Measurements from ENCODE around the gene CNGB1.

The CNGB1 gene

DNA sequence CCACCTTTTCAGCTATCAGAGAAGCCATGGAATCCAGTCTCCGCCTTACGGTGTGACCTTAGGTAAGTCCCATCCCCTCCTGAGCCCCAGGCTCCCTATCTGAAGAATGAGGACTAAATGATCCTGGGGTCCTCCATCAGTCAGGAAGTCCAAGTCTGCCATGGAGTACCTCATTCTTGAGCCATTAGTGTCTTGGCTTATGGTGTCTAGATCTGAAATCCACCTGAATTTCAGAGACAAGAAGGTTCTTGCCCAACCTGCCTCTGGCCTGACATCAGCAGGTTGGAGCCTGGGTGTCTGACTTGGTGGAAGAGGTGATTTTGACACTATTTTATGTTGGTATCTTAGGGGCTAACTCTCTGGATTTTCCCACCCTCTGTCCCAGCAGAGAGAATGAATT lies 47.1 kb downstream of the CNGB1 start:
- no peaks in the 10 kb centered on the region for H3K36me3 ChIP-seq (ENCODE audit: insufficient read depth, low read length)
- no peak overlapping the region for H3K4me3 ChIP-seq (ENCODE audit: low read depth in 1 of 2, low read length in 2 of 2)
- H4K20me1 ChIP-seq (ENCODE audit: insufficient read depth, low read length): no peaks in the 10 kb centered on the region
- no peaks in the 10 kb centered on the region for H3K4me1 ChIP-seq (ENCODE audit: insufficient read depth, low read length)
- H3K79me2 ChIP-seq (ENCODE audit: insufficient read depth, low read length): no peaks in the 10 kb centered on the region
- ATAC-seq (ENCODE audit: insufficient read depth, low read depth) (no peak), DNase-seq (no peak)
- H3K9ac ChIP-seq (ENCODE audit: low read depth, low read length): no peak overlapping the region
- TF ChIP-seq, protein P1, sequence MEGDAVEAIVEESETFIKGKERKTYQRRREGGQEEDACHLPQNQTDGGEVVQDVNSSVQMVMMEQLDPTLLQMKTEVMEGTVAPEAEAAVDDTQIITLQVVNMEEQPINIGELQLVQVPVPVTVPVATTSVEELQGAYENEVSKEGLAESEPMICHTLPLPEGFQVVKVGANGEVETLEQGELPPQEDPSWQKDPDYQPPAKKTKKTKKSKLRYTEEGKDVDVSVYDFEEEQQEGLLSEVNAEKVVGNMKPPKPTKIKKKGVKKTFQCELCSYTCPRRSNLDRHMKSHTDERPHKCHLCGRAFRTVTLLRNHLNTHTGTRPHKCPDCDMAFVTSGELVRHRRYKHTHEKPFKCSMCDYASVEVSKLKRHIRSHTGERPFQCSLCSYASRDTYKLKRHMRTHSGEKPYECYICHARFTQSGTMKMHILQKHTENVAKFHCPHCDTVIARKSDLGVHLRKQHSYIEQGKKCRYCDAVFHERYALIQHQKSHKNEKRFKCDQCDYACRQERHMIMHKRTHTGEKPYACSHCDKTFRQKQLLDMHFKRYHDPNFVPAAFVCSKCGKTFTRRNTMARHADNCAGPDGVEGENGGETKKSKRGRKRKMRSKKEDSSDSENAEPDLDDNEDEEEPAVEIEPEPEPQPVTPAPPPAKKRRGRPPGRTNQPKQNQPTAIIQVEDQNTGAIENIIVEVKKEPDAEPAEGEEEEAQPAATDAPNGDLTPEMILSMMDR (IDR thresholded peaks at IDR 0.05; ENCODE audit: borderline replicate concordance, extremely low read depth, low read length, poor library complexity, severe bottlenecking): no peak
- TF ChIP-seq EZH2 (IDR thresholded peaks at IDR 0.05; ENCODE audit: borderline replicate concordance, low read depth, low read length, severe bottlenecking): no peak
- no peak overlapping the region for H2AFZ ChIP-seq (ENCODE audit: low read depth, low read length)
- H3K27me3 ChIP-seq (ENCODE audit: insufficient read depth, low read length, poor library complexity): no peaks in the 10 kb centered on the region
- H3K27ac ChIP-seq (ENCODE audit: low read length): no peak overlapping the region
- H3K4me2 ChIP-seq (ENCODE audit: insufficient read depth, low read length): no peak overlapping the region
- H3K9me3 ChIP-seq (ENCODE audit: insufficient read depth, low read length, severe bottlenecking): no peaks in the 10 kb centered on the region

DNA sequence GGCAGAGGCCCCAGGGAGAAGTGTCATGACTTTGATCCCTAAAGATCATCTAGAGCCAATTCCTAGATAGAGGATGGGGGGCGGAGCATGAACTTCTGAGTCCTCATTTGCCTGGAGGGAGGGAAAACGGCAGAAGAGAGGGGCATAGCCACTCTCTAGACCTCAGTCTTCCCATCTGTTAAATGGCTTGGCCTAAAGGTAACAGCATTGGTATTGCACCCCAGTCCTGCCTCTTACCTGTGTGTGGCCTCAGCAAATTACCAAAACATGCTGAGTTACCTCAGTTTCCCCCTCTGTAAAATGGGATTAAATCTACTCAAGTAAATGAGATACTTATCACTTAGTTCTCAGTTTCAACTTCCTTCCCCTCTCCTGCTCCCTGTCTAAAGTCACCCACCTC lies 47.5 kb downstream of the CNGB1 start:
- DNase-seq (no peak), ATAC-seq (ENCODE audit: insufficient read depth, low read depth) (no peak)
- H3K36me3 ChIP-seq (ENCODE audit: insufficient read depth, low read length): no peaks in the 10 kb centered on the region
- H2AFZ ChIP-seq (ENCODE audit: low read depth, low read length): no peak overlapping the region
- no peak for TF ChIP-seq EZH2 (IDR thresholded peaks at IDR 0.05; ENCODE audit: borderline replicate concordance, low read depth, low read length, severe bottlenecking)
- TF ChIP-seq, protein P1 (IDR thresholded peaks at IDR 0.05; ENCODE audit: borderline replicate concordance, extremely low read depth, low read length, poor library complexity, severe bottlenecking): no peak
- no peak overlapping the region for H3K9ac ChIP-seq (ENCODE audit: low read depth, low read length)
- no peaks in the 10 kb centered on the region for H4K20me1 ChIP-seq (ENCODE audit: insufficient read depth, low read length)
- no peaks in the 10 kb centered on the region for H3K4me1 ChIP-seq (ENCODE audit: insufficient read depth, low read length)
- H3K4me2 ChIP-seq (ENCODE audit: insufficient read depth, low read length): no peak overlapping the region
- no peaks in the 10 kb centered on the region for H3K9me3 ChIP-seq (ENCODE audit: insufficient read depth, low read length, severe bottlenecking)
- H3K79me2 ChIP-seq (ENCODE audit: insufficient read depth, low read length): no peaks in the 10 kb centered on the region
- no peak overlapping the region for H3K4me3 ChIP-seq (ENCODE audit: low read depth in 1 of 2, low read length in 2 of 2)
- H3K27me3 ChIP-seq (ENCODE audit: insufficient read depth, low read length, poor library complexity): no peaks in the 10 kb centered on the region
- H3K27ac ChIP-seq (ENCODE audit: low read length): no peak overlapping the region

DNA sequence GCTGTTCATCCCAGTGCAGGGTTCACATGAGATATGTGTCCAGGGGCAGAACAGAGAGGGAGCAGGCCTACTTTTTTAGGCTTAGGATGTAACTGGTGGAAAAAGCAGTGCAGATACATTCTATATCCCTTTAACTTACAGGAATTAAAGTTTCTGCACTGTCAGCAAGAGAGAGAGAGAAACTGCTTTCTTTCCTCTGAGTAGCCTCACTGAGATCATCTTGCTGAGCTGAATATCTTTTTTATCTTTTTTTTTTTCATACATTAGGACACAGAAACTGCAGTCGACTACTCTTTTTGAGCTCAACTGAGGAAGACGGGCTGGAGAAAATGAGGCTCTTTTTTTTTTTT lies 50.1 kb downstream of the CNGB1 start:
- H3K4me3 ChIP-seq (ENCODE audit: low read depth in 1 of 2, low read length in 2 of 2): no peak overlapping the region
- H3K27me3 ChIP-seq (ENCODE audit: insufficient read depth, low read length, poor library complexity): no peaks in the 10 kb centered on the region
- no peak overlapping the region for H3K4me2 ChIP-seq (ENCODE audit: insufficient read depth, low read length)
- H4K20me1 ChIP-seq (ENCODE audit: insufficient read depth, low read length): no peaks in the 10 kb centered on the region
- TF ChIP-seq, protein P1 (IDR thresholded peaks at IDR 0.05; ENCODE audit: borderline replicate concordance, extremely low read depth, low read length, poor library complexity, severe bottlenecking): no peak
- no peak for TF ChIP-seq EZH2 (IDR thresholded peaks at IDR 0.05; ENCODE audit: borderline replicate concordance, low read depth, low read length, severe bottlenecking)
- DNase-seq (no peak), ATAC-seq (ENCODE audit: insufficient read depth, low read depth) (no peak)
- no peaks in the 10 kb centered on the region for H3K4me1 ChIP-seq (ENCODE audit: insufficient read depth, low read length)
- no peak overlapping the region for H3K9ac ChIP-seq (ENCODE audit: low read depth, low read length)
- H3K79me2 ChIP-seq (ENCODE audit: insufficient read depth, low read length): no peaks in the 10 kb centered on the region
- no peak overlapping the region for H2AFZ ChIP-seq (ENCODE audit: low read depth, low read length)
- H3K9me3 ChIP-seq (ENCODE audit: insufficient read depth, low read length, severe bottlenecking): no peaks in the 10 kb centered on the region
- no peaks in the 10 kb centered on the region for H3K36me3 ChIP-seq (ENCODE audit: insufficient read depth, low read length)
- no peak overlapping the region for H3K27ac ChIP-seq (ENCODE audit: low read length)

Data from DND-41 (cell line).